Glomerular visceral epithelial cell (primary cell): ENCODE data around the gene DNAAF5.
"Not testable (repeated sequence)": the region's sequence is repeated elsewhere in the genome, so short reads cannot be mapped to it uniquely, and the experiment has no call there.

ENCODE experiments used
- DNase-seq: peaks from one replicate; pipeline ENCODE4 v3.0.0-alpha.2; 2016; ENCODE audit errors: extremely low spot score

The DNAAF5 gene

DNA sequence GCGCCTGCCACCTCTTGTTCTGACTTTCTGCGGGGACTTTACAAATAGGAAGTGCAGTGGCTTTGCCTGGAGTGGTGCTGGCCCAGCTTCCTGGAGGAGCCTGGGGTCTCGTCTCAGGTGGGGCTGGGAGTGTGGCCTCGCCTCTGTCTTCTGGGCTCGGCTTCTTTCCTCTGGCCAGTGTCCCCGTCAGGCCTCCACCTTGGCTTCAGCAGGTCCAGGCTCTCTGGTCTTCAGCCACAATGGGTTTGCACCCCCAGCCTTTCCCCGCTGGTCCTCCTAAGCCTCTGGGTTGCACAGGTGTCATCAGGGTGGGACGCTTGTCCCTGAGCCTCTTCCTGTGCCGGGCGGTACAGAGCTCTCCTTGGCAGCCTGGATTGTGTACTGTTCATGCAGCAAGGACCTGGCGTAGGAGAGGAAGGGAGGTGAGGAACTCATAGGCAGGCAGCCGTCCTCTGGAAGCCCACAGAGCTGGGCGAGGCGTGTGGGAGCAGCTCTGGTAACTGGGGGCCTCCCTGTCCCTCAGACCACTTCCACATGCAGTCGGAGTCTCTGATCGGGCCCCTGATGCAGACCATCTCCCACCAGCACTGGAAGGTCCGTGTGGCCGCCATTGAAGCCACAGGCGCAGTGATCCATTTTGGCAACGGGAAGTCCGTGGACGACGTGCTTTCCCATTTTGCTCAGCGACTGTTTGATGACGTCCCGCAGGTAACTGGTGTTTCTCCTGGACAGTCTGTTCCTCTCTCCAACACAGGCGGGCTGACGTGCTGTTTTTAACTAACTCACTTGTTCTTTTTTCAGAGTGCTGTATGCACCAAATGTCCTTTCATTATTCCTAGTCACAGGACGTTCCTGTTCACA is 2.9 kb downstream of the DNAAF5 start:
- no peak for DNase-seq

DNA sequence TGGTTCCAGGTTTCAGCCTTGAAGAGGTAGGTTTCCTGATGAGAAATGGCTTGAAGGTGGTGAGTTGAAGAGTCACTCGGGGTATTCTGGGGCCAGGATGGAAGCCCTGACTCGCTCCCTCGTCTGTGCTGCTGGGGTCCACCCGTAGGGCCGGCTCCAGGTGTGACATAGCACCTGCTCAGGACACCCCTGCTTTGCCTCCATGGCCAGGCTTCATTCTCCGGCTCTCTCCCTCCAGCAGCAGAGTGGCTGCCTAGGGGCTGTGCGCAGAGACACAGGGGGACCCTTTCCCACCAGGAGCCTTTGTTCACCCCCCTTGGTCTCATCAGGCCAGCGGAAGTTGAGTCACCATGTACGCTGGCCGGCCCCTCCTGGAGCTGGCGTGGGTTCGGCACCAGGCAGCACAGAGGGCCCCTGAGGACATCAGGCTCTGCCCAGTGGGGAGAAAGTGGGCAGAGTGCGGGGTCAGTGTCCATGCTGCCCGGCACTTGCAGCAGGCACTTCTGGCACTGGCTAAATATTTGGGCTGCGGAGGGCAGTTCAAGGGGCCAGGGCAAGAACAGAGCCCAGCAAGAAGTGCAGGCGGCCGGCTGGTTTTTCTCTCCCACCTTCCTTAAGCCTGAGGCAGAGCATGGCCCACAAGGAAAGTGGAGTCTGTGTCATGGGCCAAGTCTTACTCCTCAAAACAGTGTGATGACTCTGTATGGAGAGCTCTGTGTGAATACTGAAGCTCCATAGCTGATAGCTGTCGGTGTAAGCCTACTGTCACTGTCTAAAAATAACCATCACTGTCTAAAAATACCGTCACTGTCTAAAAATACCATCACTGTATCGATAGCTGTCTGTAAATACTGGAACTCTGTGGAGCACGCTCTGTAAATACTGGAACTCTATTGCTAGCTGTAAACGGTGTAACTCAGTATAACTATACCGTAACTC is 4.3 kb downstream of the DNAAF5 start:
- DNase-seq = no peak

DNA sequence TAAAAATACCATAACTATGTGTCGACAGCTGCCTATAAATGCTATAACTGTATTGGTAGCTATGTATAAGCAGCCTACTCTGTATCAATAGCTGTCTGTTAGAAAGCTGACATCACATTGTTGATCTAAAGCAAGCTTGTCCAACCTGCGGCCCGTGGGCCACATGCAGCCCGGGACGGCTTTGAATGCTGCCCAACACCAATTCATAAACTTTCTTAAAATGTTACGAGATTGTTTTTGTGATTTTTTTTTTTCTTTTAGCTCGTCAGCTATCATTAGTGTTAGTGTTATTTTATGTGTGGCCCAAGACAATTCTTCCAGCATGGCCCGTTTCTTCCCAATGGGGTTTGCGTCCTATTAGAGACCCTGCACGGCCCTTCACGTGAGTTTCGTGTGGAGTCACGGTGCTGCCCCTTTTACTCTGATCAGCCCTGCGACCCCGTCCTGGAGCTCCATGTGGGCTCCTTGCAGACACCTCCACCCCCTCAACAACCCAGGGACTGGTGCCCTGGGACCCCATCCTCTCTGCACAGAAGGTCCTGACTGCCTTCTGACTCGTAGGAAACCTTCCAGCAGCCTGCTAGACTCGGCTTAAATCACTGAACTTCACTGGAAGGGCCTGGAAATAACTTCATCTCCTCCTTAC is 5.1 kb downstream of the DNAAF5 start:
- DNase-seq = no peak

GRCh38 chr7:732094-732541 is 5.6 kb downstream of the DNAAF5 start:
- DNase-seq = peak; percentile 17

GRCh38 chr7:732556-732955 is 6.1 kb downstream of the DNAAF5 start:
- no peak for DNase-seq

- DNase-seq = no peak
Observed at GRCh38 chr7:734214-734613, 7.7 kb downstream of the DNAAF5 start.

DNA sequence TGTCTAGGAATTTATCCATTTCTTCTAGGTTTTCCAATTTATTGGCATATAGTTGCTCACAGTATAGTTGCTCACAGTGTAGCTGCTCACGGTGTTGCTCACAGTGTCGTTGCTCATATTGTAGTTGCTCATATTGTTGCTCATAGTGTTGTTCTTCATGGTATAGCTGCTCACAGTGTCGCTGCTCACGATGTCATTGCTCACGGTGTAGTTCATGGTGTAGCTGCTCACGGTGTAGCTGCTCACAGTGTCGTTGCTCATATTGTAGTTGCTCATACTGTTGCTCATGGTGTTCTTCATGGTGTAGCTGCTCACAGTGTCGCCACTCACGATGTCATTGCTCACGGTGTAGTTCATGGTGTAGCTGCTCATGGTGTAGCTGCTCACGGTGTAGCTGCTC is 8.3 kb downstream of the DNAAF5 start:
- no peak for DNase-seq

GRCh38 chr7:738241-738640 is 11.7 kb downstream of the DNAAF5 start:
- no peak for DNase-seq

DNA sequence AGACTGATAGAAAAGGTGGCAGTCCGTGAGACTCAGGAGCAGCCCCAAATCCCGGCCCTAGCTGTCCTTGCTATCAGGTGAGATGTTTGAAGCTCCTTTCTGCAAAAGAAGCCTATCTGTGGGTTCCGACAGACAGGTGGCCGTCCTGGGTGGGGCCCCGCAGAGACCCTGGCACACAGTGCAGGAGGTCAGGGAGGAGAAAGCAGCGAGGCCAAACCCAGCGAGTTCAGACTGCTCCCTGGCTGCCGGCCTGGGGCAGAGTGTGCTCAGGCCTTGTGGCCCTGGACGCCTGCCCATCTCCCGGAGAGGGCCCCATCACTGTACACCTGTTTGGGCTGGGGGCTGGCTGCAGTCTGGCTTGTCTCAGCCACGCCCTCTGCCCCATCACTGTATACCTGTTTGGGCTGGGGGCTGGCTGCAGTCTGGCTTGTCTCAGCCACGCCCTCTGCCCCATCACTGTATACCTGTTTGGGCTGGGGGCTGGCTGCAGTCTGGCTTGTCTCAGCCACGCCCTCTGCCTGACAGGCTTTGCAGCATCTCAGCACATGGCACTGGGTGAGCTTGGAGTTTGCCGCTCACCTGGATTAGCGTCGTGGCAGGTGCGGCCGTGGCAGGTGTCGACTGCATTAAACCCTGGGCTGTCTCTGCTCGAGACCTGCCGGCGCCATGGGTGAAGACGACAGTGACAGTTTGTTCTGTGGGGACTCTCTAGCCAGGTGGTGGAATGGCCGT is 12.4 kb downstream of the DNAAF5 start:
- no peak for DNase-seq

DNA sequence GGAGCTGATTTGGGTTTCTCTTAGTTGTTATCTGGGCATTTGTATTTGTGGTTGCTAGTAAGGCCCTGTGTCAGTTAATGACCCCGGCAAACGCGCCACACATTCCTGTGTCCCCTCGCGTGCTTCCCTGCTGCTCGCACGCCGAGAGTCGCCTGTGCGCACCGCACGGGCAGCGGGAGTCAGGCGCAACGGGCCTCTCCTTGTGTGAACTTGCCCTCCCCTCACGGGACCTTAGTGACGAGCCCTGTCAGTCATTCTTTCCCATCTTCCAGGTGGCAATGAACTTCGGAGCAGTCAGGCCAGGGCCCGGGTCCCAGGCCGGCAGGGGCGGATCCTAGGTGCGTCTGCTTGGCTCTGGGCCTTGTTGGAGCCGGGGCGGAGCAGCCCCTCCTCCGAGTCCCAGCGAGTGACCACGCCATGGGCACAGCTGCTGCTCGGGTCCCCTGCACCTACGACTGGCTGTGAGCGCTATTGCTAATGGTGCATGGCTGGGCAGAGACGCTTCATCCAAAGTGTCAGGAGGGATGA is 13.0 kb downstream of the DNAAF5 start:
- DNase-seq = no peak

GRCh38 chr7:739983-740942 is 13.8 kb downstream of the DNAAF5 start:
- no peak for DNase-seq

DNA sequence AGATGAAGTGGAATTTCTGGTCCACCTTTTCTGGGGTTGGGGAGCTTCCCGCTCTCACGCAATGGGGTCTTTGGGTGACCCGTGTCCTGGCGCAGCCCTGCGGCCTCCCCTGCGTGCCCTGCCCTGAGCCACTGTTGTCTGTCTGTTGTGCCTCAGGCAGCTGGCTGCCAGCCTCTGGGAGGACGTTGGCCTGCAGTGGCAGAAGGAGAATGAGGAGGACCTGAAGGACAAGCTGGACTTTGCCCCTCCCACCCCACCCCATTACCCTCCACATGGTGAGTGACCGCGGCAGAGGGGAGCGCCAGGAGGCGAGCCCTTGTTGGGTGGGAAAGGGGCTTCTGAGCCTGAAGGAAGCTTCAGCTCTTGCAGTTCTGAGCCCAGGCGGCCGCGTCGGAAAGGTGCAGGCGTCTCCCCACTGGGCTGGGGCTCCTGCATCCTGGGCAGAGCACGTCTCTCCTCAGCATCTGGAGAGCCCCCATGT is 14.7 kb downstream of the DNAAF5 start:
- DNase-seq = no peak

GRCh38 chr7:741850-742249 is 15.4 kb downstream of the DNAAF5 start:
- DNase-seq = no peak

DNA sequence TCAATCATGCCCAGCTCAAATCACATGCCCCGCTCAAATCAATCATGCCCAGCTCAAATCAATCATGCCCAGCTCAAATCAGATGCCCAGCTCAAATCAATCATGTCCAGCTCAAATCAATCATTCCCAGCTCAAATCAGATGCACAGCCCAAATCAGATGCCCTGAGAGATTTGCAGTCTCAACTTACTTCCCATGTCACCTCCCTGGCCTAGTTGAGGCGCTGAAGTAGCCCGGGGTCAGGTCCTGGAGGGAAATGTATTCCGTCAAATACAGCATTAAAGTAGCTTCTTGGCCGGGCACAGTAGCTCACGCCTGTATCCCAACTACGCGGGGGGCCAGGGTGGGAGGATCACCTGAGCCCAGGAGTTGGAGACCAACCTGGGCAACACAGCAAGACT is 16.3 kb downstream of the DNAAF5 start:
- DNase-seq = no peak

- DNase-seq = not testable (repeated sequence)
Observed at GRCh38 chr7:743341-744127, 17.0 kb downstream of the DNAAF5 start.

DNA sequence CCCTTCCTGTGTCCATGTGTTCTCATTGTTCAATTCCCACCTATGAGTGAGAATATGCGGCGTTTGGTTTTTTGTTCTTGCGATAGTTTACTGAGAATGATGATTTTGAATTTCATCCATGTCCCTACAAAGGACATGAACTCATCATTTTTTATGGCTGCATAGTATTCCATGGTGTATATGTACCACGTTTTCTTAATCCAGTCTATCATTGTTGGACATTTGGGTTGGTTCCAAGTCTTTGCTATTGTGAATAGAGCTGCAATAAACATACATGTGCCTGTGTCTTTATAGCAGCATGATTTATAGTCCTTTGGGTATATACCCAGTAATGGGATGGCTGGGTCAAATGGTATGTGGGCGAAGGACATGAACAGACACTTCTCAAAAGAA is 17.6 kb downstream of the DNAAF5 start:
- DNase-seq = not testable (repeated sequence)

- no peak for DNase-seq
Observed at GRCh38 chr7:744854-745430, 18.4 kb downstream of the DNAAF5 start.

DNA sequence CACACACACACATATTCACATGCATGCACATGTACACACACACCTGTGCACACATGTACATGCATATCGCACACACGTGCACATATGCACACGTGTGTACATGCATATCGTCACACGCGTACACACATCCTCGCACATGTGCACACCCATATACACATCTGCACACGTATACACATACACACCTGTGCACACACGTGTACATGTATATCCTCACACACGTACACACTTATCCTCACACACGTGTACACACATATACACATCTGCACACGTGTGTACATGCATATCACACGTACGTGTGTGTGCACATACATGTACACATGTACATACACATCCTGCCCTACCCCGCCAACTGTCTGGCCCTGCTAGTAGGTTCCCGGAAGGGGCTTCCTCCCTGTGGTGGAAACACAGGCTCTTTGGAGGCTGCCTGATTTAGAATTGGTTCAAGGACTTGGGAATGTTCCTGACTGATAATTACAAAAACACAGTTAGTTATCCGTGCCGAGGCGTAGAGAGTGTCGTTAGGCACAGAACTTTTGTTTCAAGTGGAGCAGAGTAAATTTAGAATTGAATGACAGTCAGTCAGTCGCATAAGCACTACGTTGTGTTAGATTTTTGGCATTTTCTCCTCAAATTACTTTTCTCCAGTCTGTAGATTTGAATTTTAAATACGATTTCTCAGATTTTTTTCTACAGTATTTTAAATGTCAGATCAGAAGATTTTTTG is 19.1 kb downstream of the DNAAF5 start:
- no peak for DNase-seq
